Activated CD4-positive, alpha-beta memory T cell treated with anti-CD3 and anti-CD28 coated beads for 36 hours (primary cell): ENCODE results near the gene COL1A2. TPM values are rescaled to one million over a fixed set of nuclear protein-coding genes. Genes with fewer than 3 reads are reported as not detected.
A peak's percentile ranks its signal among the peaks of the same experiment; 100 is the strongest.

ENCODE experiments used
- CTCF ChIA-PET: fragments of 350-600 bp; sonication (Branson Sonifier 250); formaldehyde crosslinking; loops from one replicate; lab custom pipeline; 2021; ENCODE audit warnings: antibody characterized with exemption, inconsistent platforms; lab: Charles Lee
- POLR2A ChIA-PET: fragments of 350-600 bp; sonication (Branson Sonifier 250); formaldehyde crosslinking; loops from one replicate; lab custom pipeline; 2021; ENCODE audit warnings: antibody characterized with exemption; lab: Charles Lee
- DNase-seq: peaks from one replicate; pipeline ENCODE4 v3.0.0-alpha.2; 2020
- H3K27ac Mint-ChIP-seq: one replicate; pipeline ENCODE4 v1.8.0; 2021; ENCODE audit warnings: mixed read lengths
- H3K27me3 Mint-ChIP-seq: one replicate; pipeline ENCODE4 v1.8.0; 2021; ENCODE audit warnings: mixed read lengths
- H3K36me3 Mint-ChIP-seq: one replicate; pipeline ENCODE4 v1.8.0; 2021; ENCODE audit warnings: mixed read lengths
- H3K4me1 Mint-ChIP-seq: one replicate; pipeline ENCODE4 v1.8.0; 2021; ENCODE audit warnings: low read depth, mixed read lengths
- H3K4me3 Mint-ChIP-seq: one replicate; pipeline ENCODE4 v1.8.0; 2021; ENCODE audit warnings: mild to moderate bottlenecking, mixed read lengths
- H3K9me3 Mint-ChIP-seq: one replicate; pipeline ENCODE4 v1.8.0; 2021; ENCODE audit warnings: mixed read lengths
- intact Hi-C: fragments of 100-400 bp; cut with micrococcal nuclease; formaldehyde crosslinking; loops from one replicate; pipeline ENCODE4 v1.15.1; 2023
- total RNA-seq, 2 experiments: library from RNA; stranded (reverse); gene quantifications; one replicate each; pipeline ENCODE4 v1.2.3, GENCODE V29; 2021

COL1A2 gene
- total RNA-seq, 2 experiments from 2014 or later = not detected

- peaks cover 12% of the 10 kb centered on the region for H3K27me3 Mint-ChIP-seq
- intact Hi-C loops = no loop called here
Observed at GRCh38 chr7:94431619-94432280, 37.1 kb downstream of the COL1A2 start.

DNA sequence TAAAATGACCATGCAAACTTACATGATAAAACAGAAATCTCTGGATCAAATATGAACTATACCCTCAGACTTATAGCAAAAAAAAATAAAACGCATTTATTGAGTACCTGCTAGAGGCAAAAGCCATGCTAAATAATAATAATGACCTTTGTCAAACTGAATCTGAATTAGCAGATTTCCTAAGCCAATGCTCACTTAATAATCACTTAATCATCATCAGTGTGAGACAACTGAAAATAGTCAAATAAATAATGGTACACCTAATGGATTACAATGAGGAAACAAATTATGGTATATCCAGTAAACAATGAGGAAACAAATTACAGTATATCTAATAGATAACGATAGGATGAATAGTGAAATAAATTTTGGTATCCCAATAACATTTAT, 37.6 kb downstream of the COL1A2 start:
- no peaks in the 10 kb centered on the region for H3K9me3 Mint-ChIP-seq
- H3K4me3 Mint-ChIP-seq = no peak overlapping the region
- no peak overlapping the region for H3K27ac Mint-ChIP-seq
- CTCF ChIA-PET = no interaction called here
- intact Hi-C loops = no loop called here
- H3K4me1 Mint-ChIP-seq = no peaks in the 10 kb centered on the region
- POLR2A ChIA-PET = no interaction called here
- H3K36me3 Mint-ChIP-seq = no peaks in the 10 kb centered on the region
- no peak for DNase-seq
- H3K27me3 Mint-ChIP-seq = peaks cover 12% of the 10 kb centered on the region

More at GRCh38 chr7:94431619-94432280, 37.1 kb downstream of the COL1A2 start:
- CTCF ChIA-PET = no interaction called here
- Mint-ChIP-seq H3K36me3 (no peaks in the 10 kb centered on the region), H3K4me3 (no peak overlapping the region), H3K27ac (no peak overlapping the region), H3K9me3 (no peaks in the 10 kb centered on the region), H3K4me1 (no peaks in the 10 kb centered on the region)
- no peak for DNase-seq
- POLR2A ChIA-PET = no interaction called here

DNA sequence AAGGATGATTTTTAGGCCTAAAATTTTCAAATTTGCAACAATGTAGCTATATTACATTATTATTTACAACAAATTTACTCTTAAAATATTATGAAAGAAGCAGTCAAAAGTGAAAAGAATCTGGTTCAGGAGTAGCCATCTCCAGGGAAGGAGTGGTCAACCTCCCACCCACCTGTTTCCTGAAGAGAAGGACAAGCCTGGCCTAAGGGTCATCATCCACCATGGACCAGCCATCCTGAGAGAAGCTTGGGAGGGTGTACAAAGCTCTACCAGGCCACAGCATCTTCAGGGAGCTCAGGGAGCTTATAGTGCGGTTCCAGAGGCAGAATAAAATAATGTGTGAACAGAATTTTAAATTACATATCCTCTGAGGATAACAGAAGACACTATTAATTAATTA, 38.1 kb downstream of the COL1A2 start:
- Mint-ChIP-seq H3K27me3 (peaks cover 13% of the 10 kb centered on the region), H3K4me1 (no peaks in the 10 kb centered on the region), H3K9me3 (no peaks in the 10 kb centered on the region), H3K36me3 (no peaks in the 10 kb centered on the region), H3K27ac (no peak overlapping the region), H3K4me3 (no peak overlapping the region)
- intact Hi-C loops = no loop called here
- no peak for DNase-seq
- CTCF ChIA-PET = interaction anchor here (0.6 kb wide), 1 partner anchor 1118 kb away, joined by 3 read pairs; no protein-coding TSS in a partner anchor
- POLR2A ChIA-PET = no interaction called here

- CTCF ChIA-PET = interaction anchor here (0.6 kb wide), 1 partner anchor 1118 kb away, joined by 3 read pairs; no protein-coding TSS in a partner anchor
- no peak for DNase-seq
- POLR2A ChIA-PET = no interaction called here
- Mint-ChIP-seq H3K36me3 (no peaks in the 10 kb centered on the region), H3K27ac (no peak overlapping the region), H3K4me1 (no peaks in the 10 kb centered on the region), H3K27me3 (peaks cover 17% of the 10 kb centered on the region), H3K9me3 (no peaks in the 10 kb centered on the region), H3K4me3 (no peak overlapping the region)
- intact Hi-C loops = no loop called here
Observed at GRCh38 chr7:94433224-94433623, 38.5 kb downstream of the COL1A2 start.

- H3K4me3 Mint-ChIP-seq = no peak overlapping the region
- intact Hi-C loops = no loop called here
- CTCF ChIA-PET = no interaction called here
Observed at GRCh38 chr7:94434042-94434441, 39.3 kb downstream of the COL1A2 start.

DNA sequence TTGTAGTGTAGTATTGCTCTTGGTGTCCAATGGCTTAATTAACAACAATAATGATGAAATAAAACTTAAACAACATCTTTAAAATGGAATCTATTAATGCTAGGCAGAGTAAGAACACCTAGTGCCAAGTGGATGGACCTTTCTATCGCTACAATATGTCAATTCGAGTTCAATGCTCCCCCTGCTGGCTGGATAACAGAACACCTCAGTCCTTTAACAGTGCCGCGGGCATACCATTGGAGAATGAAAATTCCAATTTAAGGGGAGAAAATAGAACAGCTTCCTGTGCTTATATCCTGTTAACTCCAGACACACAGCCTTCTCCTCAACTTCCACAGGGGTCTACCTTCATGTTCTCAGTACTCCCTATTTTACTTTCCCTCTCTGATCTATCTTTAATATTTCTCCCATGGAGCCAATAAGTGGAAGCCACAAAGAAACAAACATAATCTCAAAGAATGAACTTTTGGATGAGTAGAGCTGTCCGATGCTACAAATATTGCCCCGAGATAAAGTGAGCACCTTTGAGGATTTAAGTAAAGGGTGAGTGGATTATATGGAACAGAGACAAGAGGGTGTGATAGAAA, 41.4 kb downstream of the COL1A2 start:
- intact Hi-C loops = loop anchor here (5.0 kb wide), 1 partner anchor 1189 kb away; no protein-coding TSS in a partner anchor
- CTCF ChIA-PET = interaction anchor here (0.7 to 2.6 kb wide), 13 partner anchors 8 to 1190 kb away, joined by 3 to 13 read pairs (median 4); partner anchors contain the start of gene SGCE
- no peaks in the 10 kb centered on the region for H3K9me3 Mint-ChIP-seq

More at GRCh38 chr7:94434042-94434441, 39.3 kb downstream of the COL1A2 start:
- POLR2A ChIA-PET = no interaction called here
- no peaks in the 10 kb centered on the region for H3K4me1 Mint-ChIP-seq
- H3K9me3 Mint-ChIP-seq = no peaks in the 10 kb centered on the region
- no peak overlapping the region for H3K27ac Mint-ChIP-seq
- no peak for DNase-seq
- no peaks in the 10 kb centered on the region for H3K36me3 Mint-ChIP-seq
- H3K27me3 Mint-ChIP-seq = peaks cover 17% of the 10 kb centered on the region

DNA sequence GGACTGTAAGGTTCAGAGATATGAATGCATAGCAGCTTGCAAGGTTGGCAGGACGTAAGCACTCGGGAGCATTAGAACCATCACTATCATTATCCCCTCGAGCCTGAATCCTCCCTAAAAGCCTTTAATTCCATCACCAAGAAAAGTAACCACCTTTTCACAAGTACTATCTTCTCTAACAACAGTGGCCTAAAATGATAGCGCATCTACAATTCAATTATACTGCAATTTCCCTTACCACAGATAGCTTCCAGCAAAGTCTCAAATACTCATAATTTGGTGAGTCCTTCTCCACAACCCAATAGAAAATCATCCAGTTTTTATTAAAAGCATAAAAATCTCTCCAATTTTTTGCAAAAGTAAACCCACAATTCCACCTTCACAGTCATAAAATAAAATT, 42.0 kb downstream of the COL1A2 start:
- H3K27me3 Mint-ChIP-seq = peaks cover 17% of the 10 kb centered on the region
- DNase-seq = no peak
- intact Hi-C loops = loop anchor here (5.0 kb wide), 1 partner anchor 1189 kb away; no protein-coding TSS in a partner anchor
- H3K36me3 Mint-ChIP-seq = no peaks in the 10 kb centered on the region
- no peaks in the 10 kb centered on the region for H3K9me3 Mint-ChIP-seq
- no peak overlapping the region for H3K4me3 Mint-ChIP-seq
- POLR2A ChIA-PET = no interaction called here
- no peaks in the 10 kb centered on the region for H3K4me1 Mint-ChIP-seq
- H3K27ac Mint-ChIP-seq = no peak overlapping the region
- CTCF ChIA-PET = interaction anchor here (0.7 to 2.6 kb wide), 12 partner anchors 9 to 1190 kb away, joined by 3 to 13 read pairs (median 4); partner anchors contain the start of gene SGCE

More for the DNA sequence above, 41.4 kb downstream of the COL1A2 start:
- no peaks in the 10 kb centered on the region for H3K4me1 Mint-ChIP-seq
- no peak overlapping the region for H3K27ac Mint-ChIP-seq
- no peak overlapping the region for H3K4me3 Mint-ChIP-seq
- peaks cover 17% of the 10 kb centered on the region for H3K27me3 Mint-ChIP-seq
- POLR2A ChIA-PET = no interaction called here
- H3K36me3 Mint-ChIP-seq = no peaks in the 10 kb centered on the region
- peak; percentile 46 for DNase-seq

DNA sequence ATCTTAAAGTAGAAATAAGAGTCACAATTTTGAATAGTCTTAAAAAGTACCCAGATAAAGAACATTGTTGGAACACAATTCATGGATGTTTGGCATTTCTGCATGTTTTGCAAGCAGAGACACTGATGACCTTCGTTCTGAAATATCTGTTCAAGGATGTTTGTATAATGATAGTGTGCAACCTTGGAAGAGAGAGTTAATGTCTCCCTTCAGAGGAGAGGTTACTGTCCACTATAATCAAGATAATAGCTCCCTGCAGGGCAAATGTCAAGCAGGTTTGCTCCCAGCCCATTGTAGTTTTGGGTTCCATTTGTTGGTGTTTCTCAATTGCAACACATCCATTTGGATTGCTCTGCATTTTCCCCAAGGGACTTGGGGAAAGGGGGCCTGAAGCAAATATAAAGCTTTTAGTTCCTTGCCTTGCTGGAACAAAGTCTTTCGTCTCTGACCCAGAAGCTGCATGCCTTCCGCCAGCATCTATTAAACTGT, 45.2 kb downstream of the COL1A2 start:
- H3K4me1 Mint-ChIP-seq = no peaks in the 10 kb centered on the region
- POLR2A ChIA-PET = no interaction called here
- H3K27me3 Mint-ChIP-seq = peaks cover 21% of the 10 kb centered on the region
- H3K4me3 Mint-ChIP-seq = no peak overlapping the region
- no peak overlapping the region for H3K27ac Mint-ChIP-seq
- intact Hi-C loops = loop anchor here (5.0 kb wide), 1 partner anchor 1193 kb away; no protein-coding TSS in a partner anchor
- no peaks in the 10 kb centered on the region for H3K36me3 Mint-ChIP-seq
- CTCF ChIA-PET = interaction anchor here (1.1 kb wide), 1 partner anchor 10 kb away, joined by 4 read pairs; no protein-coding TSS in a partner anchor
- H3K9me3 Mint-ChIP-seq = no peaks in the 10 kb centered on the region
- no peak for DNase-seq

- H3K27me3 Mint-ChIP-seq = peaks cover 18% of the 10 kb centered on the region
- H3K36me3 Mint-ChIP-seq = no peaks in the 10 kb centered on the region
- H3K4me1 Mint-ChIP-seq = no peaks in the 10 kb centered on the region
- H3K4me3 Mint-ChIP-seq = no peak overlapping the region
- no peaks in the 10 kb centered on the region for H3K9me3 Mint-ChIP-seq
- no peak for DNase-seq
- CTCF ChIA-PET = interaction anchor here (1.1 kb wide), 1 partner anchor 9 kb away, joined by 4 read pairs; no protein-coding TSS in a partner anchor
- intact Hi-C loops = no loop called here
- no peak overlapping the region for H3K27ac Mint-ChIP-seq
- POLR2A ChIA-PET = no interaction called here
Observed at GRCh38 chr7:94440451-94441039, 45.9 kb downstream of the COL1A2 start.

GRCh38 chr7:94441138-94441537, 46.4 kb downstream of the COL1A2 start:
- Mint-ChIP-seq H3K4me3 (no peak overlapping the region), H3K27me3 (peaks cover 17% of the 10 kb centered on the region), H3K4me1 (no peaks in the 10 kb centered on the region), H3K9me3 (no peaks in the 10 kb centered on the region), H3K27ac (no peak overlapping the region), H3K36me3 (no peaks in the 10 kb centered on the region)
- POLR2A ChIA-PET = no interaction called here
- DNase-seq = no peak
- intact Hi-C loops = no loop called here
- CTCF ChIA-PET = interaction anchor here (1.1 kb wide), 1 partner anchor 8 kb away, joined by 4 read pairs; no protein-coding TSS in a partner anchor

- peaks cover 12% of the 10 kb centered on the region for H3K27me3 Mint-ChIP-seq
- intact Hi-C loops = no loop called here
- no peaks in the 10 kb centered on the region for H3K36me3 Mint-ChIP-seq
- no peak overlapping the region for H3K4me3 Mint-ChIP-seq
- ChIA-PET CTCF (interaction anchor here (1.0 kb wide), 1 partner anchor 8 kb away, joined by 4 read pairs; no protein-coding TSS in a partner anchor), POLR2A (no interaction called here)
- no peak for DNase-seq
- H3K9me3 Mint-ChIP-seq = no peaks in the 10 kb centered on the region
- no peak overlapping the region for H3K27ac Mint-ChIP-seq
- no peaks in the 10 kb centered on the region for H3K4me1 Mint-ChIP-seq
Observed at GRCh38 chr7:94442639-94443038, 47.9 kb downstream of the COL1A2 start.

- no peaks in the 10 kb centered on the region for H3K4me1 Mint-ChIP-seq
- no peaks in the 10 kb centered on the region for H3K36me3 Mint-ChIP-seq
- ChIA-PET CTCF (interaction anchor here (2.2 to 2.5 kb wide), 2 partner anchors 9 to 1032 kb away, joined by 9 to 13 read pairs; no protein-coding TSS in a partner anchor), POLR2A (no interaction called here)
- DNase-seq = no peak
- intact Hi-C loops = no loop called here
- peaks cover 6% of the 10 kb centered on the region for H3K27me3 Mint-ChIP-seq
- H3K9me3 Mint-ChIP-seq = no peaks in the 10 kb centered on the region
- H3K27ac Mint-ChIP-seq = no peak overlapping the region
- no peak overlapping the region for H3K4me3 Mint-ChIP-seq
Observed at GRCh38 chr7:94444813-94445212, 50.1 kb downstream of the COL1A2 start.
